ENCODE measurements around the gene ZNF746.

DNA sequence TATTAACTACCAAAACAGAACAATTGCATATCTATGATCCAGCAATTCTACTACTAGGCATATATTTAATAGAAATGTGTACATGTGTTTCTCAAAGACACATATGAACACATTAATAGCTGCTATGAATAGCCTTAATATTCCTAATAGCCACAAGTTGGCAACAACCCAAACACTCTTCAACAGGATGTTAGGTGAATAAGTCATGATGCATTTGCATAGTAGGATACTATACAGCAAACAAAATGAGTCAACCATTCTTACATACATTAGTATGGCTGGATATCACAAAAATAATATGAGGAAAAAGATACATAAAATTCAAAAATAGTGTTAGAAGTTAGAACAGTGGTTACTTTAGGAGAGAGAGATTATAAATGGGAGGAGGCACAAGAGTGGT, 26.8 kb upstream of the ZNF746 start:
- TF ChIP-seq, protein P1, sequence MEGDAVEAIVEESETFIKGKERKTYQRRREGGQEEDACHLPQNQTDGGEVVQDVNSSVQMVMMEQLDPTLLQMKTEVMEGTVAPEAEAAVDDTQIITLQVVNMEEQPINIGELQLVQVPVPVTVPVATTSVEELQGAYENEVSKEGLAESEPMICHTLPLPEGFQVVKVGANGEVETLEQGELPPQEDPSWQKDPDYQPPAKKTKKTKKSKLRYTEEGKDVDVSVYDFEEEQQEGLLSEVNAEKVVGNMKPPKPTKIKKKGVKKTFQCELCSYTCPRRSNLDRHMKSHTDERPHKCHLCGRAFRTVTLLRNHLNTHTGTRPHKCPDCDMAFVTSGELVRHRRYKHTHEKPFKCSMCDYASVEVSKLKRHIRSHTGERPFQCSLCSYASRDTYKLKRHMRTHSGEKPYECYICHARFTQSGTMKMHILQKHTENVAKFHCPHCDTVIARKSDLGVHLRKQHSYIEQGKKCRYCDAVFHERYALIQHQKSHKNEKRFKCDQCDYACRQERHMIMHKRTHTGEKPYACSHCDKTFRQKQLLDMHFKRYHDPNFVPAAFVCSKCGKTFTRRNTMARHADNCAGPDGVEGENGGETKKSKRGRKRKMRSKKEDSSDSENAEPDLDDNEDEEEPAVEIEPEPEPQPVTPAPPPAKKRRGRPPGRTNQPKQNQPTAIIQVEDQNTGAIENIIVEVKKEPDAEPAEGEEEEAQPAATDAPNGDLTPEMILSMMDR (IDR thresholded peaks at IDR 0.05) = no peak
- TF ChIP-seq POLR2A (IDR thresholded peaks at IDR 0.05) = no peak

All from testis (tissue), 2 donors.